ENCODE results near the gene UBA52. TPM values are rescaled to one million over a fixed set of nuclear protein-coding genes. Genes with fewer than 3 reads are reported as not detected.

The UBA52 gene
- total RNA-seq, 1 donor from 2014 or later = 859 TPM

GRCh38 chr19:18543814-18544475 is 27.7 kb upstream of the UBA52 start:
- TF ChIP-seq CTCF (IDR thresholded peaks at IDR 0.05; ENCODE audit: insufficient read depth, low read length, poor library complexity, severe bottlenecking) = no peak
- H3K36me3 ChIP-seq (ENCODE audit: control insufficient read depth, insufficient read depth, low read length) = peaks cover 4% of the 10 kb centered on the region
- H3K27me3 ChIP-seq (ENCODE audit: control insufficient read depth, insufficient read depth, low read length) = no peaks in the 10 kb centered on the region
- peak overlapping the region; percentile 70 for H3K4me3 ChIP-seq (ENCODE audit: low read depth, low read length)
- no peak for DNase-seq (ENCODE audit: low read depth)

DNA sequence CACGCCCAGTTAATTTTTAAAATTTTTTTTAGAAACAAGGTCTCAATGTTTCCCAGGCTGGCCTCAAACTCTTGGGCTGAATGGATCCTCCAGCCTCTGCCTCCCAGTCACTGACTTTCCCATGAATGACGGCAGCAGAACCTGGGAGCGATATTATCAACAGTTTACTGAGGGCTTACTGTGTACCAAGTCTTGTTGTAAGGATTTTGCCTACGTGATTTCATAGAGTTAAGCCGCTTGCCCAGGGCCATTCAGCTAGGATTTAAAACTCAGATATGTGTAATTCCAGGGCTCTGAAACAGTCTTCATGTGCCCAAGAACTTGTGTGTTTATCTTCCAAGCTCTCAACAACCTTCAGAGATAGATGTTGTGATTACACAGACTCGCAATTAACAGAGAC is 20.0 kb upstream of the UBA52 start:
- no peaks in the 10 kb centered on the region for H3K27me3 ChIP-seq (ENCODE audit: control insufficient read depth, insufficient read depth, low read length)
- no peaks in the 10 kb centered on the region for H3K36me3 ChIP-seq (ENCODE audit: control insufficient read depth, insufficient read depth, low read length)
- TF ChIP-seq CTCF (IDR thresholded peaks at IDR 0.05; ENCODE audit: insufficient read depth, low read length, poor library complexity, severe bottlenecking) = no peak
- H3K4me3 ChIP-seq (ENCODE audit: low read depth, low read length) = no peak overlapping the region
- DNase-seq (ENCODE audit: low read depth) = no peak

GRCh38 chr19:18557411-18558201 is 14.1 kb upstream of the UBA52 start, which contains the start of gene KXD1:
Gene KXD1, plus strand, starts transcription at chr19:18557870. Its CDS starts 4,187 bp downstream, at chr19:18562057.
- peak; percentile 98 for DNase-seq (ENCODE audit: low read depth)
- Histone ChIP-seq H3K4me3 (ENCODE audit: low read depth, low read length) (peak within 1 kb of the TSS; percentile 85), H3K36me3 (ENCODE audit: control insufficient read depth, insufficient read depth, low read length) (peaks cover under 1% of the 10 kb centered on the region), H3K27me3 (ENCODE audit: control insufficient read depth, insufficient read depth, low read length) (no peaks in the 10 kb centered on the region)
- TF ChIP-seq CTCF (IDR thresholded peaks at IDR 0.05; ENCODE audit: insufficient read depth, low read length, poor library complexity, severe bottlenecking) = no peak

DNA sequence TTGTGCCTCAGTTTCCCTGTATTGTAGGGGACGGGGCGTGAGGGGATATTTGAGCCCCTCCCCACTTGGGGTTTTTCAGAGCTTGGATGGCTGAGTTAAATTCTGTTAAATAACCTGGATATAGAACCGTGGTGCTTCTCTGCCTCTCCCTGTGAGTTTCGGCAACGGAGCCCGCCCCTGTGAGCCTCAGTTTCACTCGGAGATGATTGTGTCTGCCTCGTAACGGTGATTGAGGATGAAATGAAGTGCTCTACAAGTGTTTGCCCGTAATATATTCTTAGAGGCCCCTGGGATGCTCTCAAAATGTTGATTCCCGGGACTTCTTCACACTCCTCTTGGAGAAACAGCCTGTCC is 13.5 kb upstream of the UBA52 start:
- no peak for DNase-seq (ENCODE audit: low read depth)
- peaks cover 2% of the 10 kb centered on the region for H3K36me3 ChIP-seq (ENCODE audit: control insufficient read depth, insufficient read depth, low read length)
- no peak for TF ChIP-seq CTCF (IDR thresholded peaks at IDR 0.05; ENCODE audit: insufficient read depth, low read length, poor library complexity, severe bottlenecking)
- H3K27me3 ChIP-seq (ENCODE audit: control insufficient read depth, insufficient read depth, low read length) = no peaks in the 10 kb centered on the region
- peak overlapping the region; percentile 85 for H3K4me3 ChIP-seq (ENCODE audit: low read depth, low read length)

DNA sequence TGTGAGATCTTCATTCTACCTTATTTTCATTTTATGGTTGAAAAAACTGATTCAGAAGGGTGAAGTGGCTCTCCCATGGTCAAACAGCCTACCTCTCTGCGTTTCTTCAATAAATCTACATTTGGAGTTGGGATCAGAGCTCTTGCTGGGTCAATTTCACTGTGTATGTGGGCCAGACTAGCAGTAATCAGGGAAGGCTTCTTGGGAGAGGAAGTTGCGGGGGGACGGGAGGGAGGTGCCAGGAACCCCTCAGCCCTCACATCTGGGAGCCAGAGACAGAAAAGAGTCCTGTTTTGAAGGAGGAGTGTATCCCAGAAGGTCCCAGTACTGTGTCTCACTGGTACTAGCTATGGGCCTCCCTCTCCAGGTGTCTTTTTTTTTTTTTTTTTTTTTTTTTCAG is 13.1 kb upstream of the UBA52 start:
- no peak for TF ChIP-seq CTCF (IDR thresholded peaks at IDR 0.05; ENCODE audit: insufficient read depth, low read length, poor library complexity, severe bottlenecking)
- Histone ChIP-seq H3K27me3 (ENCODE audit: control insufficient read depth, insufficient read depth, low read length) (no peaks in the 10 kb centered on the region), H3K4me3 (ENCODE audit: low read depth, low read length) (peak overlapping the region; percentile 85), H3K36me3 (ENCODE audit: control insufficient read depth, insufficient read depth, low read length) (peaks cover 2% of the 10 kb centered on the region)
- DNase-seq (ENCODE audit: low read depth) = no peak
